Activated T-cell treated with anti-CD3 and anti-CD28 coated beads, Interleukin-2, amount 50 U/mL, for 24 hours (primary cell): ENCODE data around the gene APOH.

Experiments
- DNase-seq: peaks from one replicate; pipeline ENCODE4 v3.0.0-alpha.2; 2020
- H3K27ac Mint-ChIP-seq: 2 replicates; pipeline ENCODE4 v1.8.0; 2020; ENCODE audit warnings: mild to moderate bottlenecking, mixed read lengths
- H3K27me3 Mint-ChIP-seq: 2 replicates; pipeline ENCODE4 v1.8.0; 2020; ENCODE audit warnings: mixed read lengths
- H3K36me3 Mint-ChIP-seq: 2 replicates; pipeline ENCODE4 v1.8.0; 2020; ENCODE audit warnings: low read depth, mixed read lengths
- H3K4me1 Mint-ChIP-seq: 2 replicates; pipeline ENCODE4 v1.8.0; 2020; ENCODE audit warnings: low read depth, mixed read lengths
- H3K4me3 Mint-ChIP-seq: 2 replicates; pipeline ENCODE4 v1.8.0; 2020; ENCODE audit warnings: mild to moderate bottlenecking, moderate library complexity, mixed read lengths
- H3K9me3 Mint-ChIP-seq: 2 replicates; pipeline ENCODE4 v1.8.0; 2020; ENCODE audit warnings: mixed read lengths

APOH gene

GRCh38 chr17:66190738-66191592 is 38.2 kb downstream of the APOH start:
- Mint-ChIP-seq H3K4me3 (peak overlapping the region; percentile 85), H3K27me3 (no peaks in the 10 kb centered on the region), H3K4me1 (peaks cover 17% of the 10 kb centered on the region), H3K9me3 (no peaks in the 10 kb centered on the region), H3K27ac (peak overlapping the region; percentile 88), H3K36me3 (no peaks in the 10 kb centered on the region)
- no peak for DNase-seq

DNA sequence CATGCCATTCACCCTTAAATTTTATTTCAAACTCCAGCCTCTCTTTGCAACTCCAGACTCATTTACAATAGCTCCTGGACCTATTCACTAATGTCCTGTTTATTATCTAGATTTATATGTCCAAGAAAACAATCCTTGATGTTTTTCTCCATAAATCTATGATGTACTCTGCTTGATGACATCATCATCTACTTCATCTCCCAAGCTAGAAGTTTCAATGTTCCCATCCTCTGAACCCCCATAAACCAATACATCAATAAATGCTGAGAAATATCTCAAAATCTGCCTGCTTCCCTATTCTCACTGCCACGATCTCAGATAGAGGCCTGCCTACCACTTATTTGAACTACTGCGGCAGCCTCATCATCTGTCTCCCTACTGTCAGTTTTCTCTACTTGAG is 41.5 kb downstream of the APOH start:
- H3K9me3 Mint-ChIP-seq, result no peaks in the 10 kb centered on the region
- no peaks in the 10 kb centered on the region for H3K27me3 Mint-ChIP-seq
- H3K4me1 Mint-ChIP-seq, result peaks cover 17% of the 10 kb centered on the region
- no peak overlapping the region for H3K4me3 Mint-ChIP-seq
- H3K36me3 Mint-ChIP-seq, result no peaks in the 10 kb centered on the region
- DNase-seq, result no peak
- no peak overlapping the region for H3K27ac Mint-ChIP-seq

DNA sequence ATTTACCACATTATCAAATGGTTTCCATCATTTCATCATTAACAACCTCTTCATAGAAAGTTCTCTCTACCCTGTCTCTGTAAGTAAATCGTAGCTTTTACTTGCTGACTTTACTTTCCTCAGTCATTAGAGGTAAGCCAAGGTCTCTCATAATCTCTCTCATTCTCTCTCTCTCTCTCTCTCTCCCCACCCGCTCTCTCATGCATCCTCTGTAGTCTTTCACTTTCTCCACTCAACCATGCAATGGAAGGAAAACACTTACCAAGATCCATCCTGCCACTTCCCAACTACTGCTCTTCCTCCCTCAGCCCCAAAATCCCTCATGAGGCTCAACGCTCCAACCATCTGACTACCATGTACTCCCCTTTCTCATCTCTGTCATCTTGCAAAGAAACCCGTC is 43.4 kb downstream of the APOH start:
- H3K36me3 Mint-ChIP-seq, result peaks cover 2% of the 10 kb centered on the region
- DNase-seq, result no peak
- no peak overlapping the region for H3K27ac Mint-ChIP-seq
- no peak overlapping the region for H3K4me3 Mint-ChIP-seq
- H3K27me3 Mint-ChIP-seq, result no peaks in the 10 kb centered on the region
- H3K9me3 Mint-ChIP-seq, result no peaks in the 10 kb centered on the region
- peaks cover 3% of the 10 kb centered on the region for H3K4me1 Mint-ChIP-seq

- Mint-ChIP-seq H3K27ac (no peak overlapping the region), H3K36me3 (peaks cover 3% of the 10 kb centered on the region), H3K9me3 (no peaks in the 10 kb centered on the region), H3K4me1 (no peaks in the 10 kb centered on the region), H3K27me3 (no peaks in the 10 kb centered on the region), H3K4me3 (no peak overlapping the region)
- no peak for DNase-seq
Observed at GRCh38 chr17:66184392-66184791, 44.8 kb downstream of the APOH start.

- no peaks in the 10 kb centered on the region for H3K4me1 Mint-ChIP-seq
- DNase-seq, result no peak
- H3K4me3 Mint-ChIP-seq, result no peak overlapping the region
- H3K27me3 Mint-ChIP-seq, result no peaks in the 10 kb centered on the region
- no peak overlapping the region for H3K27ac Mint-ChIP-seq
- H3K36me3 Mint-ChIP-seq, result peaks cover 3% of the 10 kb centered on the region
- no peaks in the 10 kb centered on the region for H3K9me3 Mint-ChIP-seq
Observed at GRCh38 chr17:66183529-66183928, 45.7 kb downstream of the APOH start.

- H3K4me3 Mint-ChIP-seq, result no peak overlapping the region
- H3K27me3 Mint-ChIP-seq, result no peaks in the 10 kb centered on the region
- H3K9me3 Mint-ChIP-seq, result no peaks in the 10 kb centered on the region
- no peak for DNase-seq
- no peak overlapping the region for H3K27ac Mint-ChIP-seq
- peaks cover 3% of the 10 kb centered on the region for H3K36me3 Mint-ChIP-seq
- no peaks in the 10 kb centered on the region for H3K4me1 Mint-ChIP-seq
Observed at GRCh38 chr17:66178642-66179041, 50.6 kb downstream of the APOH start.

GRCh38 chr17:66177048-66177447 is 52.2 kb downstream of the APOH start:
- Mint-ChIP-seq H3K4me1 (no peaks in the 10 kb centered on the region), H3K27me3 (no peaks in the 10 kb centered on the region), H3K27ac (no peak overlapping the region), H3K9me3 (no peaks in the 10 kb centered on the region), H3K4me3 (no peak overlapping the region), H3K36me3 (peaks cover 3% of the 10 kb centered on the region)
- no peak for DNase-seq

GRCh38 chr17:66175892-66176291 is 53.3 kb downstream of the APOH start:
- Mint-ChIP-seq H3K27me3 (no peaks in the 10 kb centered on the region), H3K4me1 (no peaks in the 10 kb centered on the region), H3K9me3 (no peaks in the 10 kb centered on the region), H3K36me3 (peaks cover 1% of the 10 kb centered on the region), H3K4me3 (no peak overlapping the region), H3K27ac (no peak overlapping the region)
- no peak for DNase-seq

- no peaks in the 10 kb centered on the region for H3K9me3 Mint-ChIP-seq
- H3K27me3 Mint-ChIP-seq, result no peaks in the 10 kb centered on the region
- H3K36me3 Mint-ChIP-seq, result no peaks in the 10 kb centered on the region
- H3K4me3 Mint-ChIP-seq, result no peak overlapping the region
- DNase-seq, result no peak
- H3K4me1 Mint-ChIP-seq, result no peaks in the 10 kb centered on the region
- no peak overlapping the region for H3K27ac Mint-ChIP-seq
Observed at GRCh38 chr17:66172691-66173223, 56.5 kb downstream of the APOH start.

GRCh38 chr17:66172144-66172543 is 57.1 kb downstream of the APOH start:
- Mint-ChIP-seq H3K4me1 (no peaks in the 10 kb centered on the region), H3K36me3 (no peaks in the 10 kb centered on the region), H3K4me3 (no peak overlapping the region), H3K27me3 (no peaks in the 10 kb centered on the region), H3K9me3 (no peaks in the 10 kb centered on the region), H3K27ac (no peak overlapping the region)
- no peak for DNase-seq

DNA sequence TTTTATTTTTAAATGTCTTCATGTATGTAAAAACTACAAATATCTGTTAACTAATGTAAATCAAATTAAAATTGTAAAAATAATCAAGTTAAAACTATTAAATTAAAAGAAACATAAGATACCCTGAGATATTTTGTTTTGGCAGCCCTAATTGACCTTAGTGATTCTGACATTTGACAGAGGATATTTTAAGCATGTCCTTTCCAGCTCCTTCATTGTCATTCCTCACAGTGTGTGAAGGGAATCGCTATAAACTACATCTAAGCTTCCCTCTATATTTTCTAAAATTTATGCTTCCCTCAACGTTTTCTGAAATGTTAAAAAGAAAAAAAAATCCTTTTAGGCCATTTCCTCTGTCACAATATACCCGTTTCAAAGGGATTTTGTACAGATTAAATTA is 57.5 kb downstream of the APOH start:
- no peaks in the 10 kb centered on the region for H3K9me3 Mint-ChIP-seq
- H3K4me1 Mint-ChIP-seq, result no peaks in the 10 kb centered on the region
- no peak overlapping the region for H3K27ac Mint-ChIP-seq
- no peaks in the 10 kb centered on the region for H3K27me3 Mint-ChIP-seq
- DNase-seq, result no peak
- H3K36me3 Mint-ChIP-seq, result no peaks in the 10 kb centered on the region
- no peak overlapping the region for H3K4me3 Mint-ChIP-seq

DNA sequence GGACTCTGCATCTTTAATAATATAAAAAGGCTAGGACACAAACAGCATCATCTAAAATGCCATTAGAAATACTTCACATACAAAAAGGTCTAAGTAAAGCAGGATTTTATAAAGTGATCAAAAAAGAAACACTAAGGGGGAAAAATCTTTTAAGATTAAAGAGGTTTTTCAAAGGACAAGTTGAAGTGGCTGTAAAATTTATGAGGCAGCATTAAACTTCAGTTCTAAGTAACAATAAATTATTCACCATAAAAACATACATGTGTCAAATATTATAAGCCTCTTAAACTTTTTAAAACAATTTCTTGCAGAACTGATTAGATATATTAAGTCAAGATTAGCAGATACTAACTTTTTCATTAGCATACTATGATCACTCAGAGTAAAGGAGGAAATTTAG is 58.0 kb downstream of the APOH start:
- no peaks in the 10 kb centered on the region for H3K4me1 Mint-ChIP-seq
- no peak overlapping the region for H3K27ac Mint-ChIP-seq
- H3K27me3 Mint-ChIP-seq, result no peaks in the 10 kb centered on the region
- DNase-seq, result no peak
- H3K9me3 Mint-ChIP-seq, result no peaks in the 10 kb centered on the region
- no peak overlapping the region for H3K4me3 Mint-ChIP-seq
- no peaks in the 10 kb centered on the region for H3K36me3 Mint-ChIP-seq

- H3K4me3 Mint-ChIP-seq, result no peak overlapping the region
- H3K36me3 Mint-ChIP-seq, result no peaks in the 10 kb centered on the region
- no peak for DNase-seq
- no peak overlapping the region for H3K27ac Mint-ChIP-seq
- H3K9me3 Mint-ChIP-seq, result no peaks in the 10 kb centered on the region
- H3K4me1 Mint-ChIP-seq, result no peaks in the 10 kb centered on the region
- no peaks in the 10 kb centered on the region for H3K27me3 Mint-ChIP-seq
Observed at GRCh38 chr17:66169839-66170238, 59.4 kb downstream of the APOH start.

GRCh38 chr17:66167189-66167815 is 61.9 kb downstream of the APOH start:
- Mint-ChIP-seq H3K4me1 (no peaks in the 10 kb centered on the region), H3K9me3 (no peaks in the 10 kb centered on the region), H3K36me3 (no peaks in the 10 kb centered on the region), H3K27me3 (no peaks in the 10 kb centered on the region), H3K4me3 (no peak overlapping the region), H3K27ac (no peak overlapping the region)
- DNase-seq, result no peak

- no peak for DNase-seq
- H3K36me3 Mint-ChIP-seq, result no peaks in the 10 kb centered on the region
- no peaks in the 10 kb centered on the region for H3K27me3 Mint-ChIP-seq
Observed at GRCh38 chr17:66165537-66166123, 63.6 kb downstream of the APOH start.

More at GRCh38 chr17:66165537-66166123, 63.6 kb downstream of the APOH start:
- H3K9me3 Mint-ChIP-seq, result no peaks in the 10 kb centered on the region
- no peak overlapping the region for H3K27ac Mint-ChIP-seq
- H3K4me3 Mint-ChIP-seq, result no peak overlapping the region
- H3K4me1 Mint-ChIP-seq, result peaks cover 7% of the 10 kb centered on the region
